GM12878 (cell line): Measurements from ENCODE around the gene C1orf53. TPM values are rescaled to one million over a fixed set of nuclear protein-coding genes. Genes with fewer than 3 reads are reported as not detected.

Source experiments
- ATAC-seq: fragments of 200-7000 bp; cut with Tn5 transposase; 3 replicates; pipeline ENCODE4 v1.9.1; 2020; ENCODE audit warnings: mild to moderate bottlenecking, moderate library complexity
- BruUV-seq: library from RNA; stranded (reverse); fragments of 400-500 nt; replicated peaks from 2 replicates; lab custom pipeline; 2021; lab: Mats Ljungman, UMichigan
- CTCF ChIA-PET: fragments of 300-600 bp; sonication (Branson Sonifier 250); formaldehyde crosslinking; extraction: SDS; loops from one replicate; lab custom pipeline; 2021; ENCODE audit warnings: inconsistent platforms; lab: Yijun Ruan, JAX
- POLR2A ChIA-PET: fragments of 350-600 bp; formaldehyde crosslinking; extraction: SDS; loops from one replicate; lab custom pipeline; 2021; ENCODE audit warnings: inconsistent platforms; lab: Charles Lee
- RAD21 ChIA-PET: fragments of 300-600 bp; sonication (Branson Sonifier 250); formaldehyde crosslinking; loops from one replicate; lab custom pipeline; 2023; ENCODE audit warnings: antibody characterized with exemption; ENCODE audit not compliant: unreplicated experiment; lab: Charles Lee
- SMC1A ChIA-PET: fragments of 300-600 bp; sonication (Branson Sonifier 250); formaldehyde crosslinking; loops from one replicate; lab custom pipeline; 2023; ENCODE audit not compliant: unreplicated experiment, uncharacterized antibody; lab: Charles Lee
- DNase-seq: peaks from one replicate; pipeline ENCODE4 v3.0.0-alpha.2; 2011; ENCODE audit warnings: low read depth, low spot score
- FAIRE-seq: peaks from 3 replicates; lab custom pipeline; 2011; peaks lifted over from hg19 to GRCh38; lab: Jason Lieb, UNC
- H2AFZ ChIP-seq: 2 replicates; pipeline ENCODE4 v1.6.0; 2011; ENCODE audit warnings: low read depth, low read length, control low read depth; ENCODE audit not compliant: control insufficient read depth
- H3K27ac ChIP-seq: 2 replicates; pipeline ENCODE4 v1.5.1; 2011; ENCODE audit warnings: control low read depth; ENCODE audit not compliant: control insufficient read depth, insufficient read depth
- H3K27me3 ChIP-seq, 2 experiments: replicated peaks in 1 of 2; 2 replicates each; pipeline versions ENCODE4 v1.6.0 to v1.6.1; 2011; ENCODE audit warnings: low read length in 1 of 2; ENCODE audit not compliant: control insufficient read depth in 2 of 2, insufficient read depth in 2 of 2
- H3K36me3 ChIP-seq, 2 experiments: 2 replicates each; pipeline ENCODE4 v1.5.1; 2011; ENCODE audit warnings: low read length in 1 of 2; ENCODE audit not compliant: control insufficient read depth in 2 of 2, insufficient read depth in 2 of 2
- H3K4me1 ChIP-seq: 2 replicates; pipeline ENCODE4 v1.6.1; 2011; ENCODE audit warnings: mild to moderate bottlenecking, low read length, moderate library complexity, mixed read lengths; ENCODE audit not compliant: control insufficient read depth, insufficient read depth
- H3K4me2 ChIP-seq: 2 replicates; pipeline ENCODE4 v1.6.0; 2011; ENCODE audit warnings: control low read depth; ENCODE audit not compliant: control insufficient read depth, insufficient read depth
- H3K4me3 ChIP-seq: fragments of 200-600 bp; sonication (generic); 2 replicates; pipeline ENCODE4 v1.5.1; 2016
- H3K79me2 ChIP-seq: 2 replicates; pipeline ENCODE4 v1.6.0; 2011; ENCODE audit warnings: low read length; ENCODE audit not compliant: control insufficient read depth, insufficient read depth
- H3K9ac ChIP-seq: 2 replicates; pipeline ENCODE4 v1.8.0; 2011; ENCODE audit warnings: low read length, control low read depth, mixed read lengths; ENCODE audit not compliant: control insufficient read depth, insufficient read depth
- H3K9me3 ChIP-seq: replicated peaks from 3 replicates; pipeline ENCODE4 v1.5.1; 2011; ENCODE audit warnings: mild to moderate bottlenecking, low read length; ENCODE audit not compliant: control insufficient read depth, insufficient read depth
- H4K20me1 ChIP-seq: 2 replicates; pipeline ENCODE4 v1.6.0; 2011; ENCODE audit not compliant: control insufficient read depth, insufficient read depth
- ASH2L ChIP-seq: fragments of 300-600, 200-600 bp; sonication (generic); IDR thresholded peaks from 2 replicates; pipeline ENCODE4 v1.6.1; 2017; ENCODE audit warnings: low read depth, mild to moderate bottlenecking, borderline replicate concordance
- BRCA1 ChIP-seq: IDR thresholded peaks from 2 replicates; pipeline ENCODE4 v1.6.1; 2011; ENCODE audit warnings: low read depth, low read length, improper control_type of control experiment
- CBFB ChIP-seq: IDR thresholded peaks from 2 replicates; pipeline ENCODE4 v1.6.1; 2016; ENCODE audit warnings: antibody characterized with exemption, low read depth
- HDAC2 ChIP-seq: fragments of 200-600 bp; sonication (generic); IDR thresholded peaks from 2 replicates; pipeline ENCODE4 v1.6.1; 2017
- HDAC6 ChIP-seq: fragments of 200-600 bp; sonication (generic); IDR thresholded peaks from one replicate; pipeline ENCODE4 v1.8.0; 2017; ENCODE audit warnings: antibody characterized with exemption; ENCODE audit not compliant: unreplicated experiment
- IRF3 ChIP-seq: fragments of 450-650 bp; IDR thresholded peaks from 2 replicates; pipeline ENCODE4 v1.6.1; 2014; ENCODE audit warnings: mild to moderate bottlenecking
- MTA3 ChIP-seq: IDR thresholded peaks from 2 replicates; pipeline ENCODE4 v1.6.1; 2012; ENCODE audit warnings: low read length, inconsistent platforms, borderline replicate concordance
- NFYB ChIP-seq: IDR thresholded peaks from 2 replicates; pipeline ENCODE4 v1.6.1; 2011; ENCODE audit warnings: low read depth, mild to moderate bottlenecking, low read length, improper control_type of control experiment, moderate library complexity; ENCODE audit not compliant: insufficient read depth
- NR2C2 ChIP-seq: IDR thresholded peaks from 2 replicates; pipeline ENCODE4 v1.6.1; 2011; ENCODE audit warnings: borderline replicate concordance, low read depth; ENCODE audit not compliant: control insufficient read depth, insufficient read length
- PKNOX1 ChIP-seq: fragments of 450-650 bp; IDR thresholded peaks from 2 replicates; pipeline ENCODE4 v1.6.1; 2016; ENCODE audit warnings: mild to moderate bottlenecking
- POLR2A ChIP-seq: IDR thresholded peaks from 2 replicates; pipeline ENCODE4 v1.6.1; 2011; ENCODE audit warnings: low read depth, mild to moderate bottlenecking, low read length
- RBBP5 ChIP-seq: fragments of 200-600 bp; sonication (generic); conservative IDR thresholded peaks from 2 replicates; pipeline ENCODE4 v1.6.1; 2016
- STAT3 ChIP-seq: IDR thresholded peaks from 2 replicates; pipeline ENCODE4 v1.6.1; 2011; ENCODE audit warnings: low read depth, low read length, improper control_type of control experiment
- TARDBP ChIP-seq: IDR thresholded peaks from 2 replicates; pipeline ENCODE4 v1.6.1; 2016; ENCODE audit warnings: borderline replicate concordance
- YBX1 ChIP-seq: fragments of 450-650 bp; IDR thresholded peaks from 2 replicates; pipeline ENCODE4 v1.6.1; 2016; ENCODE audit warnings: antibody characterized with exemption
- ZNF24 ChIP-seq: fragments of 450-650 bp; IDR thresholded peaks from 2 replicates; pipeline ENCODE4 v1.6.1; 2017; ENCODE audit warnings: antibody characterized with exemption, mild to moderate bottlenecking
- WGBS: methylation state at CpG from one replicate; pipeline ENCODE4 v1.1.6; 2016; ENCODE audit warnings: low lambda C conversion rate; ENCODE audit not compliant: insufficient replicate concordance, insufficient coverage; ENCODE audit errors: missing lambda C conversion rate; 5-methylcytosine and 5-hydroxymethylcytosine counted together
- in situ Hi-C: fragments of 300-500 bp; cut with MboI; formaldehyde crosslinking; loops from 9 replicates; pipeline ENCODE4 v1.14.3; 2018; ENCODE audit warnings: mixed read lengths
- intact Hi-C: fragments of 100-400 bp; cut with micrococcal nuclease; formaldehyde crosslinking; loops from one replicate; pipeline ENCODE4 v1.14.2; 2022; ENCODE audit not compliant: unreplicated experiment
- polyA plus RNA-seq, 11 experiments: library from polyadenylated mRNA; depleted of rRNA in 4 of 11; unstranded in 6 of 11; stranded (reverse) in 5 of 11; fragments of >200 nt; fragmentation: Nextera tagmentation in 4 of 11; fragmentation: Illumina TruSeq in 1 of 11; extraction: Ambion mirVana in 4 of 11; extraction: Trizol in 1 of 11; gene quantifications; 1 replicate in 1 of 11; 2 replicates in 10 of 11; pipeline versions ENCODE4 v1.2.1 to v1.2.3, GENCODE V29; 2011 to 2016; ENCODE audit warnings: inconsistent platforms in 2 of 11, missing spikeins in 2 of 11, low read depth in 1 of 11
- total RNA-seq, 4 experiments: library from RNA; depleted of rRNA in 3 of 4; stranded (reverse); fragments of >200 nt in 3 of 4; fragmentation: Illumina TruSeq in 1 of 4; extraction: Trizol in 1 of 4; gene quantifications; 2 replicates each; pipeline versions ENCODE4 v1.2.1 to v1.2.3, GENCODE V29; 2013 to 2021

Gene C1orf53
- total and polyA plus RNA-seq, 10 of the 15 experiments (the other 5 are each of a cell fraction or from before 2014, with no cell fraction given): 0.31 to 5.4 (median 0.59) TPM

GRCh38 chr1:197942042-197942441 lies 39.6 kb downstream of the C1orf53 start:
- Histone ChIP-seq H3K4me1 (no peaks in the 10 kb centered on the region), H2AFZ (no peak overlapping the region), H3K36me3 (no peaks in the 10 kb centered on the region), H3K27ac (no peak overlapping the region), H3K9me3 (no peaks in the 10 kb centered on the region), H4K20me1 (no peaks in the 10 kb centered on the region), H3K4me2 (no peak overlapping the region), H3K27me3 (no peaks in the 10 kb centered on the region), H3K4me3 (no peak overlapping the region), H3K9ac (no peak overlapping the region), H3K79me2 (no peaks in the 10 kb centered on the region)
- 58% methylated on average over 2 of the region's 2 CpGs for WGBS
- FAIRE-seq (no peak), ATAC-seq (no peak), DNase-seq (no peak)
- no TSS peak for BruUV-seq
- TF ChIP-seq ZNF24: no peak
- no peak for TF ChIP-seq HDAC6
- TF ChIP-seq NR2C2: no peak
- TF ChIP-seq ASH2L: no peak
- no peak for TF ChIP-seq TARDBP
- TF ChIP-seq BRCA1: no peak
- no peak for TF ChIP-seq YBX1
- no peak for TF ChIP-seq CBFB
- no peak for TF ChIP-seq PKNOX1
- TF ChIP-seq POLR2A: no peak
- no peak for TF ChIP-seq RBBP5
- TF ChIP-seq MTA3: no peak
- no peak for TF ChIP-seq NFYB
- TF ChIP-seq IRF3: no peak
- no peak for TF ChIP-seq HDAC2
- no peak for TF ChIP-seq STAT3
- ChIA-PET CTCF (no interaction called here), SMC1A (no interaction called here), POLR2A (no interaction called here), RAD21 (no interaction called here)
- in situ Hi-C loops: no loop called here
- intact Hi-C loops: no loop called here
